ENCODE data around the gene SNAPC4.

GRCh38 chr9:136386018-136386417 lies 14.0 kb downstream of the SNAPC4 start:
- TF ChIP-seq POLR2A (IDR thresholded peaks at IDR 0.05) = no peak
- no peak for TF ChIP-seq CTCF (IDR thresholded peaks at IDR 0.05)
